HG03039 (cell line): ENCODE measurements around the gene SORL1.
A peak's percentile ranks its signal among the peaks of the same experiment; 100 is the strongest.

Source experiments
- ATAC-seq: cut with Tn5 transposase; IDR thresholded peaks from one replicate; pipeline ENCODE4 v1.9.1; 2021; ENCODE audit warnings: mild to moderate bottlenecking, moderate library complexity; ENCODE audit not compliant: unreplicated experiment

The SORL1 gene

GRCh38 chr11:121561240-121561639 lies 109.1 kb downstream of the SORL1 start:
- ATAC-seq = no peak

DNA sequence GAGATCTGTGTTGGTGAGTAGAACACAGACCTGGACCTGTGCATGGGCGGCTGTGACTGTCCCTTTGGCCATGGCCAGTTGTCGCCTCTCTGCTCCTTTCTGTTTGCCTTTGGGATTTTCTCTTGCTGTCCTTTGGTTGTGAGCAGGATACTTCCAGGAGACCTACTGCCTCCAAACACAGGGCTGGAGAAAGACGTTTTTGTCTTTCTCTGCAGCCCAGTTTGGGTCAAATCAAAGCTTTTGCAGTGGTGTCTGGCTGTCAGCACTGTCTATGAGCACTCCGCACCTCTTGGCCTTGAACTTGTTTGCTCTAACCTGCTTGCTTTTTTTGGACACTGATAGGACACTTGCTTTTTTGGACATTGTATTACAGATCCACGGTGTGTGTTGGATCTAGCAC lies 109.6 kb downstream of the SORL1 start:
- no peak for ATAC-seq

GRCh38 chr11:121563003-121563402 lies 110.9 kb downstream of the SORL1 start:
- ATAC-seq = no peak

DNA sequence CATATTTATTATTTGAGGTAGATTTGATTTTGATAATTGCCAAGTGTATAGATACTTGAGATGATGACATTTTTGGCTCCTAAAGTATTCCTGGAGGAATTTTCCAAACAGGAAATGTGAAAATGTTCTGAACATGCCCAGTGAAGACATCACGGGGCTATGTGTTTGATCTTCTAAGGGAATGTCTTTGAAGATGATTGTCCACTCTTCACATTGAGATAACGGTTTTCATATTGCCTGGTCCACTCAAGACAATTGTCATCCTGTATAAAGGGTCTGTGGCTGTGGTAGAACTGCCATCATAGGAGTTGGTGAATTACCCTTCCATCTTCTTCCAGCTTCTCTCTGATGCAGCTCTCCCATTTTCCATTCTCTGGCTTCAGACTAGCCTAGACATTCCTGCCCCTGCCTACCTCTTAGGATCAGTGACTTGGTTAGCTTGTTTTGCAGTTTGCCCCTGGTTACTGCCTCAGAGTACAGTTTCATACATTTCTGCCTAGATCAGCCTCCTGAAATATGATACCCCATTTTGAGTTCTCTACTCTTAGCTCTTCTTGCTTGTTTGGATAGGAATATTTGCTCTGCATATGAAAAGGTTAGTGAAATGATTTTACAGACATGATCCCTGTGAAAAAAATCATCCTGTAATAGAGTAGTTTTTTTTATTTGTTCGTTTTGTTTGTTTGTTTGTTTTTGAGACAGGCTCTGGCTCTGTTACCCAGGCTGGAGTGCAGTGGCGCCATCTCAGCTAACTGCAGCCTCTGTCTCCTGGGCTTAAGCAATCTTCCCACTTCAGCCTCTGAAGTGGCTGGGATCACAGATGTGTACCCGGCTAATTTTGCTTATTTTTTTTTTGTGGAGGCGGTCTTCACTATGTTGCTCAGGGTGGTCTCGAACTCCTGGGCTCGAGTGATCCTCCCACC lies 112.0 kb downstream of the SORL1 start:
- no peak for ATAC-seq

GRCh38 chr11:121564948-121565684 lies 113.0 kb downstream of the SORL1 start:
- no peak for ATAC-seq

- ATAC-seq = no peak
Observed at GRCh38 chr11:121566279-121567168, 114.4 kb downstream of the SORL1 start.

- ATAC-seq = no peak
Observed at GRCh38 chr11:121567995-121568394, 115.9 kb downstream of the SORL1 start.

- peak; percentile 92 for ATAC-seq
Observed at GRCh38 chr11:121569332-121570299, 117.5 kb downstream of the SORL1 start.

DNA sequence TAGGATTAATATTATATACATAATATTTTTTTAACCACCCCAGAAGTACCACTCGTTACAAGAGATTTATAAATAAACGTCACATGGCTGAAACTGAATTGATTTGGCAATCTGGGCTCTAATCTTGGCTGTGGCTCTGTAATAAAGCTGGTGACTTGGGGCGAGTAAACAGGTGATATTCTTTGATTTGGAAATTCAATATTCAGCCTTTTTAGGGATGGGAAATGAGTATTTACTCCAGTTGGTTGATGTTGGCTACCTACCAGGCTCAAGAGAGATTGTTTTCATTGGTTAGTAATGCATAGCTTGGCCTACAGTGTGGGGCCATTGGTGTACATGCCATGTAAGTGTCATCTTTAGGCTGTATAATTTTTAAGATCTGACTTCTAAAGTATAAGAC lies 118.3 kb downstream of the SORL1 start:
- ATAC-seq = no peak

- ATAC-seq = no peak
Observed at GRCh38 chr11:121571506-121571905, 119.4 kb downstream of the SORL1 start.

DNA sequence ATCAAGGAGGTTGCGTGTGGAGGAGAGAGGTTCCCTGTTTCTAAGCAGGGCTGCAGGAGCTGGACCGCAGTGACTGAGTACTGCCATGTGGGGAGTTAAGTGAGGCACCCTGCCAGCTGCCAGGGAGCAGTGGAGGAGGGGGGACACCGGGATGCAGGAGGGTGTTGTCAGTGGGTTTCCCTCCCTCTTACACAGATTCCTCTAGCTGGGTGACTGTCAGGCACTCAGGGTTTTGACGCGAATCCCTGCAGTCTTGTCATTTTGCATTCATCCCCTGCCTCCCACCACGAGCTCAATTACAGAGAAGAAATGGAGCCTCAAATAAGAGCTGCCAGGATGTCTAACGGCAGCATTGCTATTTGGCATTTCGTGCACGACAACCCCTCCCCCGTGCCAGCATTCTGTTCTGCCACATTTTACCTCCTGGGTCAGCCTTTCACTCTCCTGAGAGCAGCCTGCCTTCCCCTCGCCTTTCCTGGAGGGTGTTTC lies 120.5 kb downstream of the SORL1 start:
- no peak for ATAC-seq

- ATAC-seq = no peak
Observed at GRCh38 chr11:121574801-121575200, 122.7 kb downstream of the SORL1 start.

GRCh38 chr11:121575250-121575962 lies 123.3 kb downstream of the SORL1 start:
- ATAC-seq = no peak

DNA sequence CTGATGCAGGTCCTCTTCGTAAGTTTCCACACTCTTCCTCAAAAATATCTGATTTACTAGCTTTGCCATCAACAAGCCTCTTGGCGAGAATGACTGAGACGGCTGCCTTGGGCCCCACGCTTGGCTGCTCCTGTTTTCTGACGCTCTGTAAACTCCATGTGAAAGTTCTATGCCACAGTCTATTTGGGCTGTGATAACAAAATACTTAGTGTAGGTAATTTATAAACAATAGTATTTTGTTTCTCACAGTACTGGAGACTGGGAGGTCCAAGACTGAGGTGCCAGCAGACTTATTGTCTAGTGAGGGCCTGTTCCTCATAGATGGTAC lies 123.8 kb downstream of the SORL1 start:
- ATAC-seq = no peak

- no peak for ATAC-seq
Observed at GRCh38 chr11:121576531-121576930, 124.4 kb downstream of the SORL1 start.

DNA sequence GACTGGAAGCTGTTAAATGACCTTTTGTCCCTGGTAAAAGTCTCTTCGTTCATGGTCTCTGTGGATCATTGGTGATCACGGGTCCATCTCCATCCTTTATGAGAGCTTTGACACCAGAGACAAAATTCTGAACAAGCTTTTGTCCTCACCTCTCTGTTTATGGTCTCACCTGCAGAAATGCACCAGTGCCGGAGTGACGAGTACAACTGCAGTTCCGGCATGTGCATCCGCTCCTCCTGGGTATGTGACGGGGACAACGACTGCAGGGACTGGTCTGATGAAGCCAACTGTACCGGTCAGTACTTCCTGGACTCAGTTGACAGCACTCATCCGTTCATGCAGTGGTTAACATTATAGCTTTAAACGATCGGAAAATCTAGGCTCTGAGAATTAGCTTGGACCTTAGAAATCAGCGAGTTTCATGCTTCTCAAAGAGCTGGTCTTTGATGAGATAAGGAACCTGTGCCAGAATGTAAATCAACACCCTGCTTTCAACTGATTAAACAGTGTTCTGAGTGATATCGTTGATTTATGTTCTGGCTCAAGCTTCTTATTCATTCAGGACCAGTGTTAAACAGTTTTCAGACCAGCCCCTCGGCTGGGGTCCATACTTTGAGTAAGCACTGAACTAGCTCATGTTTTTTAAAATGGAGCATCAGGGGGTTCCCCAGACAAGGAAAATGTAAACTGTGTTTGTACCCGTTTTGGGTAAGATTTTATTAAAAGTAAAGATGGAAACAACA lies 125.2 kb downstream of the SORL1 start:
- no peak for ATAC-seq

GRCh38 chr11:121578251-121578976 lies 126.3 kb downstream of the SORL1 start:
- ATAC-seq = no peak

GRCh38 chr11:121580154-121580553 lies 128.0 kb downstream of the SORL1 start:
- ATAC-seq = no peak
